Left kidney (tissue), 1 donor: ENCODE measurements around the gene AS3MT. TPM values are rescaled to one million over a fixed set of nuclear protein-coding genes. Genes with fewer than 3 reads are reported as not detected.

Experiments used
- polyA plus RNA-seq: library from polyadenylated mRNA; unstranded; fragments of 120-200 nt; gene quantifications from one replicate; pipeline ENCODE4 v1.2.1, GENCODE V29; 2013; ENCODE audit not compliant: insufficient read length

The AS3MT gene
- polyA plus RNA-seq, 1 donor = 21.8 TPM

Other genes with a start within 250 kb of the AS3MT start
- 110 TPM for gene TRIM8, start 225.0 kb upstream of the AS3MT start, polyA plus RNA-seq
- 31.5 TPM for gene ARL3, start 155.1 kb upstream of the AS3MT start, polyA plus RNA-seq
- 68.1 TPM for gene SFXN2, start 154.8 kb upstream of the AS3MT start, polyA plus RNA-seq
- 41.7 TPM for gene WBP1L, start 125.5 kb upstream of the AS3MT start, polyA plus RNA-seq
- 0.42 TPM for gene CYP17A1, start 32.1 kb upstream of the AS3MT start, polyA plus RNA-seq
- gene BORCS7, start 15.2 kb upstream of the AS3MT start, polyA plus RNA-seq = 67.5 TPM
- gene CNNM2, start 48.8 kb downstream of the AS3MT start, polyA plus RNA-seq = 10.1 TPM